Brain pericyte (primary cell): ENCODE results near the gene SMIM1.

ENCODE experiments used
- DNase-seq: peaks from one replicate; pipeline ENCODE4 v3.0.0-alpha.2; 2012; ENCODE audit warnings: low read depth, low spot score

The SMIM1 gene

DNA sequence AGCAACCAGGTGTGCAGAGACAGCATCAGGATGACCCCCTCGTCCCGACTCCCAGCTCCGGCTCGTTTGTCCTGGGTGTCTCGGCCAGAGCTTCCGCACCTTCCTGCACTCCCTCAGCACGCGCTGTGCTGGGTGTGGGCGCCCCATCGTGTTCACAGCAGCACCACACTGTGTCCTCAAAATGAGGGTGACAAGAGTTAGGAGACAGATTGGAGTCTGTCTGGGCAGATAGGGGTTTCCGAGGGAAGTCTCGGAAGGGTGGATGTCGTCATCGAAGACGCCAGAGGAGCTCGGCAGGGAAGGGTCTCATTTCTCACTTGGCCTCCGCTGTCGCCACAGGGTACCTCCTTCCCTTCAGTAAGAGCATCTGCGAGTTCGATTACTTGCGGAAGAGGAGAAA lies 16.2 kb upstream of the SMIM1 start:
- DNase-seq = no peak

DNA sequence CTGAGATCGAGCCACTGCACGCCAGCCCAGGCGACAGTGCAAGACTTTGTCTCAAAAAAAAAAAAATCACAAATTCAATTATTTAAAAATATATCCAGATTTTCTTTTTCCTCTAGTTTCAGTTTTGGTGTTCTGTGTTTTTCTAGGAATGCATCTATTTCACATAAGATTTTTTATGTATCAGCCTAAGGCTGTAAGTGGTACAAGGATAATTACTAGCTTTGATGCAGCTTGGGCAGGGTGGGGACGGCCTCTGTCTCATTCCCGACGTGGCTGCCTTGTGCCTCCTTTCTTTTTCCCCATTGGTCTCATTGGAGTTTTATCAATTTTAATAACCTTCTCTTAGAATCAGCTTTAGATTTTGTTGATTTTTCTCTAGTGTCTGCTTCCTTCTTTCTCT lies 13.4 kb upstream of the SMIM1 start:
- DNase-seq = no peak

DNA sequence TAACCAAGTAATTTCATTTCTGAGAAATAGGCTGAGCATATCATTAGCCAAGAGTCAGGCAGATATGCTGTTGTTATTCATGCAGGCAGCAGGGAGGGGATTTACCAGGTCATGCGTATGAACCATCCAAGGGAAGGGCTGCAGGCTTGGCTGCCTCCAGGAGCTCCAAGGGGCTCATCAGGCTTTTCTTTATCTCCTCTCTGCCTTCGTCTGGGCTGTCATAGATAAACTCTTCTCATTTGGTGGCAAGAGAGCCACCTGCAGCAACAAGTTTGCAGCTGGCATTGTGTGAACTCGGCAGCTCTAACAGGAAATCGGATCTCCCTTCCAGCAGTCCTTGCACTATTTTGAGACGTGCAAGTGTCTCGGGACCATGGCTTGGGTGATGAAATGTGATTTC lies 12.8 kb upstream of the SMIM1 start:
- DNase-seq = no peak

DNA sequence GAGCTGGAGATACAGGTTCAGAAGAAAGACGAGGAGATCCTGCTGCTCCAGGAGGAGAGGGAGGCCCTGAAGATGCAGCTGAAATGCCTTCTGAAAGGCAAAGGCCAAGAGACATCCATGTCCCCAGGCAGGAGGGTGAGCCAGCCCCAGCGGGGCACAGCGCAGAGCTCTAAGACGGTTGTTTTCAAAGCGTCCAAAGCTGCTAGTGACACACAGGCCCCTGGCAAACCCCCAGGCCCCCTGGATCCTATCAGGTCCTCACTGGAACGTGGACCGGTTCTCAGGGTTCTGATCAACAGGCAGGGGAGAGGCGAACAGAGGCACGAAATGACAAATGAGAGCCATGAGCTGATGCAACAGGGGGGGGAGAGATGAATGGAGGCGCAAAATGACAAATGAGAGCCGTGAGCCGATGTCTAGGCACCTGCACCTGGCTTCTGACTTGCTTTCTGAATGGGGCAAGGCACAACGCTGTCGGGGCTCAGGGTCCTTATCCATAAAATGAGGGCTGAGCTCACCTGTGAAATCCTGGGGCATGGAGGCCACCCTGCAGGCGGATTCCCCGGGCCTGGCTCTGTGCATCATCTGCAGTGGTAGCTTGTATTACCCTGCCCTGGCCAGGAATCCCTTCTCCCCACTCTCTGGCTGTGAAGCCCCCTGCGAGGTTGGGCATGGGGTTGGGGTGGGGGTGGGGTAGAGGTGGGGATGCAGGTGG lies 11.1 kb upstream of the SMIM1 start:
- no peak for DNase-seq

DNA sequence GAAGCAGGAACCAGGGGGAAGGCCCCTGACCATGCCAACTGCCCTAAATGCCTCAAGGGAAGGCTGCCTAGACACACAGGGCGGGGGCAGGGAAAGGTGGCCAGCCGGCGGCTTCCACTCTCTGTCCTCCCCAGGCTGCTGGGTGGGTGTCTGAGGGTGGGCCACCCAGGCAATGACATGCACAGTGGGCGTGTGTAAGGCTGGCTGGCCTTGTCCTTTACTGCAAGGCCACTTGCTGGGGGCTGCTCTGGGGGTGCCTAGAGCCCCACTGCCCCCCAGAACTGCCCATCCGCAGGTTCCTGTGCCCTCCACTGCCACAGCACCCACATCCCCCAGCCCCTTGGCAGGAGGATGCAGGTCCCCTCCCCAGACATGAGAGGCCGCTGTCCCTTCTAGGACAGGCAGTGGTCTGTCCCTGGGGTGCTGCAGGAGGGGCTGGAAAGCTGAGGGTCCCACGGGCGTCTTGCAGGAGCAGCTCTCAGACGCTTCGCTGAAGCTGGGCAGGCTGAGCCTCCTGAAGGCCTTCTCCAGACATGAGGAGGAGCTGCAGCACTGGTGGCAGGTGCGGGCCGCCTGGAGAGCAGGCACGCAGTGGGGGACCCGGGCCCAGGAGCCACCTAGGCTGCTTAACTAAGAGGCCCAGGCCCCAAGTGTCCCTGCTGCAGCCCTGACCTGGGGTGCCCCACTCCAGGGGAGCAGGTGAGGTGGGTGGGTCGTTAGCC lies 10.2 kb upstream of the SMIM1 start:
- no peak for DNase-seq

DNA sequence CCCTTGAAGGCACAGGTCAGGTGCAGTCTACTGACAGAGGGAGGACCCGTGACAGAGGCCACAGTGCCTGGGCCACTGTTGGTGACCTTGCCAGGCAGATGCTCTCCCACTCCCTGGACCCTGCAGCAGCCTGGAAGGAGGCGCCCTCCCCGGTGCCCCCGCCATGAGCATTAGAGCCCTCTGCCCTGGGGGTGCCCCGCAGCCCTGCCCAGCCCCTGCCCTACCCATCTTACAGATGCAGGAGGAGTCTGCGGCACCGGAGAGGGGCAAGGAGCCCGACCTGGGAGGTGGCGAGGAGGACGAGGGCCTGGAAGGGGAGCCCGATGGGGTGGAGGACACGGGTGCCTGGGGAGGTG lies 9.7 kb upstream of the SMIM1 start:
- no peak for DNase-seq

DNA sequence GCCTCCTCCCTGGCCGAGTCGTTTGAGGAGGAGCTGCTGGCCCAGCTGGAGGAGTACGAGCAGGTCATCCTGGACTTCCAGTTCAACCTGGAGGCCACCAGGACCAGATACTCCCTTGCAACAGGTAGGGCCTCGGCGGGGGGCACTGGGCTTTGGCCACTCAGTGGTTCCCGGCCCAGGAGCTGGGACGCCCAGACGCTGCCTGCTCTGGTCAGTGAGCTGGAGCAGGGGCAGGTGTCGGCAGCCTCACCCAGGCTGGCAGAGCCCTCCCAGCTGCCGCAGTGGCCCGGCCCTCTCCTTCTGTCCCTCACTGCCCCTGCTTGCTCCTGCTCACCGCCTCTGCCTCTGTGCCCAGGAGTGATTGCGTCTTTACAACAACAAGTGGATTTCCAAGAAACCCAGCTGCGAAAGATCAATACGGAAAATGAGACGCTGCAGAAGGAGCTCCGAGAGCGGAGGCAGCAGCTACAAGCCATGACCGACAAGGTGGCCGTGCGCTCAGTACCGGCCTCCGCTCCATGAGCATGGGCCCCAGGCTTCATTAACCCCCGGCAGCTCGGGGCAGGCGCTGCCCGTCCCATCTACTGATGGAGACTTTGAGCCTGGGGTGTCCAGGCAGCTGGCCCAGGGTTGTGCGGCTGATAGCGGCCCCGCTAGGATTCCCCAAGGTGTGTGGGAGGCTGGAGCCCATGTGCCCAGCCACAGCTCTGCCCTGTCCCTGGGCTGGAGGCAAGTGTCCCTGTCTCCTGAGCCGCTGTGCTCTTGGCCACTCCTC lies 9.0 kb upstream of the SMIM1 start:
- no peak for DNase-seq

DNA sequence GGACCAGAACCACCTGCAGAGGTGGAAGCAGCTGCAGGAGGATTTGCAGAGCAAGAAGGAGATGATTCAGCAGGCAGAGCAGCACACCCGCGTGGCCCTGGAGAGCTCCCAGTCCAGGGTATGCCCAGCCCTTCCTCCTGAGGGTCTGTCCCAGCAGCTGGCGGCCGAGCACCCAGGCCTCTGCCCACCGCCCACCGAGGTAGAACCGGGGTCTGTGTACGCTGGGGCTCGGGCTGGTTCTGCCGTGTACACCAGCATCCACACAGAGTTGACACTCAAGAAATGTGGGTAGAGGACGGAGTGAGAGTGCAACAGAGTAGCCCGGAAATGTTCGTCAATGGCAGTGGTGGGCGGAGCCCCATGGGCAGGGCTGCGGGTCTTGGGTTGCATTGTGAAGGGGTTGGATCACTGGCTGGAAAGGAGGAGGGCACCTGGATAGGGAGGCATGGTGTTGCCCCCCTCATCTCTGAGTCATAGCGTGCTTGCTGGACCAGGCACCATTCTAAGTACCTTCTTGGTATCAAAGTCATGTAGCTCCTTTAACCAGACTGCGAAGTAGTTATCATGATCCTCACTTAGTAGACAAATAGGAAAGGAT lies 5.1 kb upstream of the SMIM1 start:
- DNase-seq = no peak

DNA sequence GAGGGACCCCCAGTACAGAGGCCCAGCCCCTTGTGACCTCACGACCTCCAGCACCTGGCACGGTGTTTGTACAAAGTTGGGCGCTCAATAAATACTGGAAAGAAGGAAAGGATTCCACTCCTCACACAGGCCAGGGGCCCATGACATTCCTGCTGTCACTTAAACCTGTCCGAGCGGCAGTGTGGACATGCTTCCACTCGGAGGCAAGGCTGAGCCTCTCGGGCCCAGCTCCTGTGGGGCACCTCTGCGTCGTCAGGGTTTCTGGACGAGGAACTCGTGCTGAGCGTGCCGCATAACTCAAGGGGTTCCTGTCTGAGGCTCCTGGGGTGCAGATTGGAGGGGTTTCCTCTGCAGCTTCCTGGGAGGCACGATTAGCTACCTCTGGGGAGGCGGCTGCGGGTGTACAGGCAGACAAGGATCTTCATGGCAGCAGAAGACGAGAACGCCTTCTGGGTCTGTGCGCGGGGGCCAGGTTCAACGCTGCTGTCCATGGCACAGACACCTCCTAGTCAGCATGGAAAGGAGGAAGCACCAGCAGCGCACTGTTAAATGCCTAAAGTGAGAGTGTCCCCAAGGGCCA lies 3.6 kb upstream of the SMIM1 start:
- no peak for DNase-seq

DNA sequence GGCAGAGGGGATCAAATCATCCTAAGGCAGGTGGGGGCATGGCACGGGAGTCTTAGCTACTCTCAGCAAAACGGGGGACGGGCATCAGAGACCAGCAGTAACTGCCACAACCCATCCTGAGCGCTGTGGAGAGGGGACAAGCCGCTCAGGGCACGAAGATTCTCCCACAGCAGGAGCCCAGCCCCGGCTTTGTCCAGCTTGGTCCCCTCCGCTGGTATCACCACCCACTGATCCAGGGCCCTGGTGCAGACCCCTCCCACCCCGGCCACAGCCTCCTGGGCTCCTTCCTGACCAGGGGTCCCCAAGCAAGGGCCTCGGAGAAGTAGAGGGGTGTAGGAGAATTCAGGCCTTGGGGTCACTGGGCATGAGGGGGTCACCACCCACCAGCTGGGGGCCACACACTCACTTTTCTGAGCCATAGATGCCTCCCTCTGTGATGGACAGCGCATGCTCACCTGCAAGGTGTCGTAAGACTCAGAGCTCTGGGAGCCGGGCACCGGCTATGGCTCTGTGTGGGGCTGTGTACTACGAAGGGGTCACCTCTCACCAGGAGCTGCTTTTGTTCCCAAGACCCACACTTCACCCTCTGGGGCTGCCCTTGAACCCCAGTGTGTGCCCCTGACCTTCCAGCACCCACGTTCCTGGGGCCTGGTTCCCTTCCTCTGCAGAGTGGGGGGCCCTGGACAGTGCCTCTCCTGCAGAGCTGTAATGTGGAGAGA lies 2.3 kb upstream of the SMIM1 start:
- no peak for DNase-seq

DNA sequence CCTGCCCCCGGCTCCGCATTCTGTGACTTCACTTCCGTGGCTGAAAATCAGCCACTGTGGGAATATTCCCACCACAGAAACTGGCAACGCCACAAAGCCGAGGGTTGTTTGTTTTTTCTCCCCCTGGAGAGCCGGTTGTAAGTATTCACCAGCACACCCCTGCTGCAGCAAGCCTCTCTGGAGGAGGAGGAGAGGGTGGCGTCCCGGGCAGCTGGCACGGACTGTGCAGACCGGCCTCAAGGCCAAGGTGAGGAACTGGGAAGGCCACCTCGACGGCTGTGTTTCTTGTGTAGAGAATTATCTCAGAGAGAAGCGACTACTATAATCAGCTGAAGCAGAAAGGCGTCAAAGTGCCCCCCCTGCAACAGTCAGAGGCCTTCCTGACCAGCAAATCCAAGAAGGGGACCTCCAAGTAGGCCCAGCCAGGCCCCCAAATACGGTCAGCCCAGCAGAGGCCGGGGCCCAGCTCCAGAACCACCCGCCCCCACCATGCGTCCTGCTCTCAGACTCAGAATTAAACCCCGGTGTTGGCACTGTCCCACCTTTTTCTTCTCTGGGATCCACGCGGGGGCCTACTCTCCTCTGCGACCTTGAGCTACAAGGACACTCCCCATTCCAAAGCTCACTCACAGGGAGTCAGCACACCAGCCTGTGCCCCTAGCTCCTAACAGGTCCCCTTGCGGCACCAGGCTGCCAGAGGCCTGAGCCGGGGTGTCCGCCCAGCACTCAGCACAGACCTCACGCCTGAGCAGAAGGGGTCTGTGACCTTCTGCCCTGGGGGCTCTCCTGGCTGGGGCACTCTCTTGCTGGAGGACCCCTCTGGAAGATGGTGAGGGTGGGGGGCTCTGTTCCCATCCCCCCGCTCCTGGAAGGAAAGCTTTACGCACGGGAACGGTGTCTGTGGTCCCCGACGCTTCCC lies 1.2 kb upstream of the SMIM1 start:
- no peak for DNase-seq

DNA sequence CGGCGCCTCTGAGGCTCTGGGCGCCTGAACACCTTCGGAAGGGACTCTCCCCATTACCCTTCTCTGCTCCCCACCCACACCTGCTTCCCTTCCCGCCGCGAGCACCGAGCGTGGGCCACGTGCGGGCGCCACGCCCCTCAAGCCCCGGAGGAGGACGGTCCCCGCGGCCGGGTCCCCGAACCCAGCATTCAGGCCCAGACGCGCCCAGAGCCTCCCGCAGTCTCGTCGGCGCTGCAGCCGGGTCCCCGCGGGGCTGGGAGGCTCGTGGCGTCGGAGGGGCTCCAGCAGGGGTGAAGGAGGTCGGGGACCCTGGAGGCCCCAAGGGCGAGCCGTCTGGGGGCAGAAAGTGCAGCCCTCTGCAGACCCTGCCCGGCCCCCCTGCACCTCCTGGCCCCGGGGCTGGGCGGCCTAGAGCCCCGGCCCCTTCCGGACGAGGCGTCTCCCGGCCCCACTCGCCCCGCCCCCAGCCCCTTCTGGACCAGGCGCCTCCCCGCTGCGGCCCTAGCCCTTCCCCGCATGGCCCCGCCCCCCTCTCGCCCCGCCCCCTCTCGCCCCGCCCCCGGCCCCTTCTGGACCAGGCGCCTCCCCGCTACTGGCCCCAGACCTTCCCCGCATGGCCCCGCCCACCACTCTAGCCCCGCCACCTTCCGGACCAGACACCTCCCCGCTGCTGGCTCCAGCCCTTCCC lies 378 bp upstream of the SMIM1 start:
- no peak for DNase-seq

DNA sequence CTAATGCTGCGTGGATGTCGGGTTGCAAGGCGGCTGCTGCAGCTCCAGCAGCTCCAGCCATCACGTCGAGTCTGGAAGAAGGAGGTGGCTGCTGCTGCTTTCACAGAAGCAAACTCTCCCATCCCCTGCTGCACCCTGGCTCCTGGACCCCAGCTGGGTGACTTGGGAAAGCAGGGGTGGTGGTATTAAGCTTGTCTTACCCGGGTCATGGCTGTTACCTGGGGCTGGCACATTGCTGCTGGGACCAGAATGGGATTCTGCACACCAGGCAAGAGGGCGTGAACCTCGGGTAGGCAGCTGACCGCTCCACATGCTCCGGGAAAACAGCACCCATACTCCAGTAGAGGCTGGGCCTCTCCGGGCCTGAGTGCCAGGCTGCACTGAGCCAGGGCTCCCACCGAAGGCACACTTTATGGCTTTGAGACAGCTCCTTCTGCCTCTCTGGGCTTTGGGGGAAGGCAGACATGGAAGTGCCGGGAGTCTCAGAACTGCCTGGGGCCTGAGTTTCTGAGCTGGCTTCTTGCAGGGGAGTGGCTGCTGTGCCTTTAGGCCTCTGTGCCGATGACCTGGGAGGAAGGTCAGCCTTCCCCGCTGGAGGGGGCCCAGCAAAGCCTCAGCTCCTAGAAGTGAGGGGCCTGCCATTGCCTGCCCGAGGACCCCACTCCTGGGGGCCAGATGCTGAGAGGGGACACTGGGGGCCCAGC lies 1.2 kb downstream of the SMIM1 start:
- no peak for DNase-seq

DNA sequence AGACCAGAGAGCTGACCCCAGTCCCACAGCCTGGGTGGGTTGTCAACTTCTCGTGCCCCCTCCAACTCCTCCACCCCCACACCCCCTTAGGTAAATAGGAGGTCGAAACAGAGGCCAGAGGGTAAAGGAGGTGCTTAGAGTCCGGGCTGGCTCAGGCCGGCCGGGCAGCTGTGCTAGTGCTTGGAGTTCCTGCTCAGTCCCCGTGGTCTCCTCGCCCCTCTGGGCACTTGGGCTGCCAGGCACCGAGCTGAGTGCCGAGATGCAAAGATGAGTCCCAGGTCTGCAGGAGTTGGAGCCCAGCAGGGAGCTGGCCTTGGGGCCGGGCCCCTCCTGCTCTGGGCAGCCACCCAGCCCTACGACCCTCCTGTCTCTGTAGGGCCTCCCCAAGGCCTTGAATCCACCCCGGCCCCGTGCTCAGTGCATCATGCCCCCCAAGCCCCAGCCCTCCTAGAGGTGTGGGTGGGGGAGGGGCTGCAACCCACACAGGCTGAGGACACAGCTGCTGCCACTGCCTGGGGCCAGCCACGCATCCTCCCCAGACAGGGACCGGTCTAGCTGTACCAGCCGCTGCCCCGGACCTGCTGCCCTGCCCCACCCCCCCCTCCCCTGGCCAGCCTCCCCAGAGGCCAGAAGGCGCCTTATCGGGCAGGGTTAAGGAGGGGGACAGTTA lies 1.9 kb downstream of the SMIM1 start:
- DNase-seq = no peak

DNA sequence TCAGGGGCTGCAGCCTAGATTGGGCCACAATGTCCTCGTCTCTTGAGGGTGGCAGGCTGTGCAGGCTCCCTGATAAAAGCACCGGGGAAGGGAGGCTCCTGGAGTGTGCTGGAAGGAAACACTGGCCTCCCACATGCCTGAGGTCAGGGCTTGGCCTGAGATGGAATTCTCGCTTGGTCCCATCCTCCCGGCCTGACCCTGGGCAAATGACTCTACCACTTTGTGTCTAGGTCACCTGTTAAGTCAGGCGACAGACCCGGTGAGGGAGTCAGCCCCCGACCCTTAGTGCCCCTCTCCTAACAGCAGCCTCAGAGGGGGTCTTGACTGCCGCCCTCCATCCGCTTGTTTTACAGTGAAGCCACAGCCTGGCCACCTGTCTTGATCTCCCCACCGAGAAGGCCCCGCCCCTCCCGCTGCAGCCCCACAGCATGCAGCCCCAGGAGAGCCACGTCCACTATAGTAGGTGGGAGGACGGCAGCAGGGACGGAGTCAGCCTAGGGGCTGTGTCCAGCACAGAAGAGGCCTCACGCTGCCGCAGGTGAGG lies 2.5 kb downstream of the SMIM1 start:
- no peak for DNase-seq

DNA sequence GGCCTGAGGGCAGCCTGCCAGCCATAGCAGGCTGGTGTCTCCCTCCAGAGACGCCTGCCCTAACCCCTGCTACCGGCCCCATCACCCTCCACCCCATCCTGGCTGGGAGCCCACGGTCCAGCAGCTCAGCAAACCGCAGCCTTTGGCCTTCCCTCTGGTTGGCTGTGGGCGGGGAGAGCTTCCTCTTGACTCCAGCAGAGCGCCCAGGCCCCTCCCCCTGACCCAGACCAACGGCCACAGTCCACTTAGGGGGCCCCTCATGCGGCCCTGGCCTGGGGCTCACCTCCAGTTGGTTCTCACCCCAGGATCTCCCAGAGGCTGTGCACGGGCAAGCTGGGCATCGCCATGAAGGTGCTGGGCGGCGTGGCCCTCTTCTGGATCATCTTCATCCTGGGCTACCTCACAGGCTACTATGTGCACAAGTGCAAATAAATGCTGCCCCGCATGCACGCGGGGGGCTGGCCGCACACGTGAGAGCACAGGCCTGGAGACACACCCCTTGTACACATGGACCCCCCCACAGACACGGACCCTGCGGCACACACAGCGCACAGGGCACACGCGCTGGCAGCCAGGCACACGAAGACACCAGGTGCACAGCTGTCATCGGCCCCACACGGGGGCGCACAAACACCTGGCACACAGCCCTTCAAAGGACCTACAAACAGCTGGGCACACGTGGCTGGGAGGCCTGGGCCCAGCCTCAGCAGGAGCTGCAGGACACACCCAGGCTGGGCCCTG lies 3.1 kb downstream of the SMIM1 start:
- no peak for DNase-seq

DNA sequence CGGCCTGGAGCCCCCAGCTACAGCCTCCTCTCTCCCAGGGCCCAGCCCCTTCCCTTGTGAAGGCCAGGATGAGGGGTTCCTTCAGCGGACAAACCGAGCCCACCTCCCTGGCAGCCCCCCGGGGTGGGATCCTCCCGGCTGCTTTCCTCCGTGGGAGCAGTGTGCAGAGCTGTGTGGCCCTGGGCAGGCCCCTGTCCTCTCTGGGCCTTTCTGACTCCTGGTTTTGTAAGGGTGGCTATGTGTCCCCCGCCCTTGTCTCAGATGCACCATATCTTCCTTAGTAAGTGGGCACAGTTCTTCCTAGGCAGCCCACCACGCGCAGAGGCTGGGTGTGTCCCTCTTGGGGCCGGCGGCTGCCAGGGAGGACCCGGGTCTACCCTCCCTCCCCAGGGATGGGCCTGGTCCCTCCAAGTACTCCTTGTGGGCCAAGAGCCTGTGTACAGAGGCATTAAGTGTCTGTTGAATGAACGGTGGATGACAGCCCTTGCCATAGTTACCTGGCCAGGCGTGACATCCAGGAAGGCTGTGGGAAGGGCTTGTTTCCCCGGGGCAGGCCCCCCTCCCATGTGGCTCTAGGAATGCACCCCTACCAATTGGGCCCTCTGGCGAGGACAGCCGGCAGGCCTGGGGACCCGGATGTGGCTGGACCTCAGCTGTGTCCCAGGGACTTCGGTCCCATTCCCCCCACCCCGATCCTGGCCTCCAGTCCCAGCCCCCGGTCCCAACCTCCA lies 3.8 kb downstream of the SMIM1 start:
- DNase-seq = no peak
